ENCODE data around the gene IMMP2L.

Gene IMMP2L

GRCh38 chr7:110771717-110772116 is 790.6 kb downstream of the IMMP2L start:
- no peak for DNase-seq

DNA sequence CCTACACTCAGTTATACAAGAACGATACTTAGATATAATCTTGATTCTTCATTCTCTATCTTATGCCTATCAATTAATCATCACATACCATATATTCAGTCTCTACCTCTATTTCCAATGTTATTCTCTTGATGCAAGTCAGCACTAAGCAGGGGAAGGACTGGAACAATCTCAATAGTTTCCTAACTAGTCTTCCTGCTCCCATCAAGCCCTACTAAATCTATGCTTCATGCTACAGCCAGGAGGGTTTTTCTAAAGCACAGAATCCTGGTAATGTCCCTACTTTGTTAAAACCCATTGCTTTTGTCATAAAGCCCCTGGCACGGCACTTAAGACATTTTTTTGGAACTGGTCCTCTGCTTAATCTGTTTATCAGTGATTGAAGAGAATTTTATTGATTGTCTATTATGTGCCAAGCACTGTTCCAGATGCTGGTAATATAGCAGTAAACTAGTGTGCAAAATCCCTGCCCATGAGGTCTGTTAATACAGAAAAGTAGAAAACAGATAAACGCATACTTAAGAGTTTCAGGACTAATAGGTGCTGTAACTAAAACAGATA is 794.7 kb downstream of the IMMP2L start:
- DNase-seq = no peak

DNA sequence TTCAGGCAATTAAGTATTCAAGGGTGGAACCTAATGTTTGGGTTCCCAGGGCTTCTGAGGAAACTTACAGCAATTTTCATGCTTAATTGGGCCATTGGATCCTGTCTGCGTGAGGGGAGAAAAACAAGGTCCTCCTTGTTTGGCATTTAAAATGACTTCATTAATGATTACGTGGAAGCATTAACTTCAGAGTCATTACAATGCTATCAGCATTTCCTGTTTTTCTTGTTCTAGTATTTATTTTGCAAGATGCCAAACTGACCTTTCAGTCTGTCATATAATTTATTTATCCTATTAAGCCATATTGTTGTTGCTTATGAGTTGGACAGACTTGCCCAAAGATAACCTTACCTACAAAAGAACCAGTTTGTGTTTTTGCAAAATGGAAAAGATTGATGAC is 795.4 kb downstream of the IMMP2L start:
- peak; percentile 50 for DNase-seq

DNA sequence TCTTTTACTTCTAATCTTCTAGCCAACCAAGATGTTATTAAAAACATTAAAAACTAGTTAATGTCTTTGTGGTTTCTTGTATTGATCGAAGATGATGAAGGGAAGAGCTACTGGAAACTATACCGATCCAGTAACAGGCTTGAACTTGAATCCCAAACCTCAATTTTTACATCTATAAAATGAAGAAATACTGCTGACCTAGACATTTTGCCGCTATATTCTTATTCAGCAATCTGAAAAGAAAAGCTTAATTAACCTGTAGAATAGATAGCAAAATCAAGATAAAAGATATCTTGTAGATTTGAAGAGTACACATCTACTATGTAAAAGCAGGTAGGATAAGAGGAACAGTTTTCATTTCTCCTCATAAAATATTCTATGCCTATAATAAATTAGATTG is 797.4 kb downstream of the IMMP2L start:
- DNase-seq = no peak

GRCh38 chr7:110762546-110763225 is 799.6 kb downstream of the IMMP2L start:
- DNase-seq = no peak

- peak; percentile 33 for DNase-seq
Observed at GRCh38 chr7:110760341-110760740, 802.0 kb downstream of the IMMP2L start.

- DNase-seq = no peak
Observed at GRCh38 chr7:110759069-110759468, 803.2 kb downstream of the IMMP2L start.

DNA sequence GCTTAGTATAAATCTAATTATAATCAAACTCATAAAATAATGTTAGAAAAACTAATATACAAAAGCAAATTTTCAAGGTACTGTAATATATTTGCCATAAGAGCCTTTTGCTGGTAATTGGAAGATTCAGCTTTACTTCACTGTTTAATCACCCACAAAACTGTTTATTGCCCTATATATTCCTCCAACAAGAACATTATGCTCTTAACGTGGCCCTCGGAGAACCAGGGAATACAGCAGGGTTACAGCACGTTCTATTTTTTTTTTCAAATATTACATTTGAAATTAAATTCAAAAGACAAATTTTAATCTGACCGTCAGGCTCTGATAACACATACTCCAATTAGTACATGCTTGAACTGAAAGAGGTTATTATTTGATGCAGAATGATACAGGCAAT is 807.6 kb downstream of the IMMP2L start:
- no peak for DNase-seq

GRCh38 chr7:110750931-110751605 is 811.2 kb downstream of the IMMP2L start:
- DNase-seq = no peak

DNA sequence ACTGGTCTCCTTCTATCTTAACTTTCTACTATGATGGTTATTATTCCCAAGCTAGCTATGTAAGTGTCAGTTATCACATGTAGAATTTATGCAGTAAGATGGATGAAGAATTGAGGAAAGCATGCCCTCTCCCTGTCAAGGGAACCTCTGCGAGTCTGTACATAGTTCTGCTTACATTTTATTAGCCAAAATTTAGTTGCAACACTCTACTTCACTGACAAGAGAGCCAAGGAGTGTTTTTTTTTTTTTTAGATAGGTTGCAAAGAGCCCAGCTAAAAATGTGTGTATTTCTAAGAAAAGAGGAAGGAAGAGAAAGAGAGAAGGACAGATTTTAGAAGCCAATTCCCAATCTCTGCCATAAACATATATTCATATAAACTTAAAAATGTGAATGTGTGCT is 829.1 kb downstream of the IMMP2L start:
- no peak for DNase-seq

DNA sequence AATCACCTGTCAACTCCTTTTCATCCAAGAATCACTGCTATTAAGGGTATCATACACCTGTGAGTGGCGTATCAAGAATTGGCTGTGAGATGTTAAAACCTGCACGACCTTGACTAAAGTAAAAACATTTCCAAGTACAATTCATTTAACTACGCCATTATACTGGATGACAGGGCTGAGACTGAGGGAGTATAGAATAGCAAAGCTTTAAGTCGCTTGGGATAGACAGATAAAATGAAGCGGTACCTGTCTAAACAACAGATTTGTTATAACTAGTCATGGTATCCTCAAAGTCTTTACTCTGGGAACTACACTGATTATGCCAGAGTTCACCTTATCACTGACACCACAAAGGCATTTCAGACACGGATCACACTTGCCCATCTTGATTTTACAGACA is 837.5 kb downstream of the IMMP2L start:
- DNase-seq = no peak

DNA sequence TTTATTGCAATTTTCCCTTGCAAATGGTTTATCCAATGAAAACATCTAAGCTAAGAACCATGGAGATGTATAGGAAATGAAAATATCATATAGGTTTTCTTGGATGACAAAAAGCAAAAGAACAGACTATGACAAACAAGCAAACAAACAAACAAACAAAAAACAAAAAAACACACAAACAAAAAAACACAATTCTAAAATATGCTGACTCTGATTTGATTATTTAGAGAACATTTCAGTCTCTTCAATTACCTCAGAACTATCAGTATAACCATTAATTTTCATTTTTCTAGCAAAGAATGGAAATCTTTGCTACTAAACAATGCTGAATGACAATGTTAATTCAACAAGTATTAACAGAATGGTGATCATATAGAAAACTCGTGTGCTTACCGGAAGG is 840.9 kb downstream of the IMMP2L start:
- no peak for DNase-seq

GRCh38 chr7:110720626-110721025 is 841.7 kb downstream of the IMMP2L start:
- DNase-seq = no peak

DNA sequence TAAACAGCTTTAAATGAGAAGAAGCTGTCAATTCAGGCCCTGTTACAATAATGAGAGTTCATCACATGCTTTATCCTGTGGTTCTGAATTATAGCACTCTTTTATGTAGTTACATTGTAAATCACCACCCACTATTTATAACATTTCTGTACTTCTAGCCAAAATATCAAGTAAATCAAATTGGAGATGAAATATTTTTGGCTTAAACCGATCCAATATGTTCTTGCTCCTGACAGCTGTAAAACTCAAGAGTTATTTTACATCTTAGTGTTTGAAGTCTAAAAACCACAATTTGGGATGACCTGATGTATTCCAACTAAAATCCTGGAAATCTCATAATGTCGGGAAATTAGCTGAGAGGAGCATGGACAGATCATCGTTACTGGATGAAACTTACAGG is 842.6 kb downstream of the IMMP2L start:
- DNase-seq = no peak

DNA sequence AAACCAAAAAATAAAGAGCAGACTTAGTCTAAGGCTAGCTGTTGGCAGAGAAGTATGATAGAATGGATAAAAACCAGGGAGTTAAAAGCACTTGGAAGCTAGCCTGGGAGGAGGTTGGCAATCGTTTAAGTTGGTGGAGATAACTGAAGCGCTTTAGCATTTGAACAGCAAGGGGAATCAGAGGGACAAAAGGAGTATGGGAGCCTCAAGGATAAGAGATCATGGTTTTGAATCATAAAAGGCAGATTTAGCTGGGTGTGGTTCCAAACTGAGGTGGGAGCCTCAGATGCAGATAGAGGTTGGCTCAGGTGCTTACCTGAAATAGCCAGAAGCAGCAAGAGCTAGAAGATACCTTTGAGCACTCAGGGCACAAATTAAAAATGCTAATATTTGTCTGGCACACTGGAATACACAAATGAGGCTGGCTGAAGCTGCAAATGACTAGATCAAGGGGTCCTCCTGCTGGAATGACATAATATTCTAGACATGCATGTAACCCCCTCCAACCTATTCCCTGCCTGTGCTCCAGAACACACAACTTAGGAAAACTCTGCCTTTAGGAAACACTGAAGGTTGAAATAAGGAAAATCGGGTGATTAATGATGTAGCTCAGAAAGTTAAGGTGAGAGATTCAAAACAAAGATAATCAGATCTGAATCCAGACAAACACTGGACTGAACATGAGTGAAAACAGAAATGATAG is 843.6 kb downstream of the IMMP2L start:
- DNase-seq = no peak

DNA sequence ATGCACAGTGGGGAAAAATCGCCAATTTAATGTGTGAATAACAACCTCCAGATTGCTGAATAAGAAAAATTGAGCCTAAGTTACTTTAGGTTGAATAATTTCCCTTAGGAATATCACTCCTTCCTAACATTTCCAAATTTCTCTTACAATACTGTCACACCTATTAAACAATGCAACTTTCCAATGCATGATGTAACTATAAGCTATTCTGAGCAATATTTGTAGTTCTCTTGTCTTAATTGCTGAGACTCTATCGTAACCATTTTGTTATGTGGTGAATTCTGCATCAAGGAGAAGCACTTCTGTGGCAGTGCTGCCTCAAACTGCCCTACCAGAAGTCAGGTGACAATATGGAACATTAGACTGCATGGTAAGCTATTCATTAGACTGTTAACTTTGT is 858.1 kb downstream of the IMMP2L start:
- no peak for DNase-seq

- DNase-seq = no peak
Observed at GRCh38 chr7:110698576-110698975, 863.7 kb downstream of the IMMP2L start.

DNA sequence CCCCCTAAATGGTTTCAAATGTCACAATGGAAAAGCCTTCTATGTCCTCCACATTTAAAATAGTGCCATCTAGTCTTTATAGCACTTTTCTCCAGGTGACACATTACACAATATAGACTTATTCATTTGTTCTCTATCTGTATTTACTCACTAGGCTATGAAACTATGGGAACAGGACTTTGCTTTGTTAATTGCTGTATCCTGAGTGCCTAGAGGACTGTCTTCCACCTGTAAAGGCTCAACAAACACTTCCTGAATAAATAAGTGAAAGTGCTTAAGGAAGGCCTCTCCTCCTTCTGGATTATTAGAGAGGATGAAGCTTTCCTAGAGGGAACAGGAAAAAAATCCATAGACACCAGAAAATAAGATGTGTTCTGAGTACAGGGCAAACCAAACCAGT is 868.9 kb downstream of the IMMP2L start:
- DNase-seq = no peak

GRCh38 chr7:110688908-110689307 is 873.4 kb downstream of the IMMP2L start:
- no peak for DNase-seq

GRCh38 chr7:110685899-110686298 is 876.4 kb downstream of the IMMP2L start:
- DNase-seq = no peak

DNA sequence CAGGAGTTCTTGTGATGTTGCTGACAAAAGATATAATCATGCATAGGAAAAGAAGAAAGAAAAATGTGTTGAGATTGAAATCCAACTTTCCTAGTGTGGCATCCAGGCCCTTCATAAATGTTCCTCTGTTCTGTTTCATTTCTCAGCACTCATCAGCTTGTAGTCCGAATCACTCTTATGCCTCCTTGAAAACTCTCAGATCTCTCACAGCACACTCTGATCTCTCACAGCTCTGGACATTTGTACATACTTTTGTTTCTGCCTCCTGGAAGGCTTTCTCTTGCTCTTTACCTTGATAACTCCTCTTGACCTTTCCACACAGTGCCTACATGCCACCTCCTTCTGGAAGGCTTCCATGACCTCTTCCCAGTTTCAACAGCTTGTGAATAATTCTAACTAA is 880.4 kb downstream of the IMMP2L start:
- DNase-seq = no peak

GRCh38 chr7:110677405-110677804 is 884.9 kb downstream of the IMMP2L start:
- no peak for DNase-seq

GRCh38 chr7:110676785-110677184 is 885.5 kb downstream of the IMMP2L start:
- no peak for DNase-seq

Measured in NCI-H526 treated with DMSO at 0.1 percent for 48 hours (cell line).